DND-41 (cell line): Measurements from ENCODE around the gene SMYD1.

ENCODE experiments used
- ATAC-seq: fragments of 200-7000 bp; cut with Tn5 transposase; 3 replicates; pipeline ENCODE4 v1.9.1; 2021; ENCODE audit warnings: low read depth; ENCODE audit not compliant: insufficient read depth
- DNase-seq: peaks from one replicate; pipeline ENCODE4 v3.0.0-alpha.2; 2020
- H2AFZ ChIP-seq: 2 replicates; pipeline ENCODE4 v1.6.0; 2012; ENCODE audit warnings: low read depth, low read length
- H3K27ac ChIP-seq: 2 replicates; pipeline ENCODE4 v1.5.1; 2012; ENCODE audit warnings: low read length, inconsistent platforms
- H3K27me3 ChIP-seq: fragments of 200-600 bp; sonication (generic); 2 replicates; pipeline ENCODE4 v1.6.0; 2012; ENCODE audit warnings: low read length, mild to moderate bottlenecking, inconsistent platforms; ENCODE audit not compliant: insufficient read depth, poor library complexity
- H3K36me3 ChIP-seq: 2 replicates; pipeline ENCODE4 v1.5.1; 2012; ENCODE audit warnings: low read length, inconsistent platforms; ENCODE audit not compliant: insufficient read depth
- H3K4me1 ChIP-seq: 2 replicates; pipeline ENCODE4 v1.5.1; 2012; ENCODE audit warnings: mild to moderate bottlenecking, low read length; ENCODE audit not compliant: insufficient read depth
- H3K4me2 ChIP-seq: 2 replicates; pipeline ENCODE4 v1.6.0; 2012; ENCODE audit warnings: mild to moderate bottlenecking, moderate library complexity, low read length, inconsistent platforms; ENCODE audit not compliant: insufficient read depth
- H3K4me3 ChIP-seq, 2 experiments: fragments of 200-600 bp in 1 of 2; shearing (Covaris generic) in 1 of 2; 2 replicates each; pipeline ENCODE4 v1.5.1; 2012 to 2016; ENCODE audit warnings: inconsistent platforms in 2 of 2, low read length in 2 of 2, mild to moderate bottlenecking in 2 of 2, low read depth in 1 of 2, moderate library complexity in 1 of 2
- H3K79me2 ChIP-seq: 2 replicates; pipeline ENCODE4 v1.6.0; 2012; ENCODE audit warnings: low read length, inconsistent platforms; ENCODE audit not compliant: insufficient read depth
- H3K9ac ChIP-seq: 2 replicates; pipeline ENCODE4 v1.6.0; 2012; ENCODE audit warnings: low read depth, mild to moderate bottlenecking, inconsistent platforms, low read length, moderate library complexity
- H3K9me3 ChIP-seq: 2 replicates; pipeline ENCODE4 v1.5.1; 2012; ENCODE audit warnings: low read length, moderate library complexity, mild to moderate bottlenecking, inconsistent platforms; ENCODE audit not compliant: insufficient read depth, severe bottlenecking
- H4K20me1 ChIP-seq: 2 replicates; pipeline ENCODE4 v1.6.0; 2012; ENCODE audit warnings: low read length; ENCODE audit not compliant: insufficient read depth
- EZH2 ChIP-seq: IDR thresholded peaks from 3 replicates; pipeline ENCODE4 v1.6.1; 2012; ENCODE audit warnings: borderline replicate concordance, low read depth, mild to moderate bottlenecking, moderate library complexity, low read length, inconsistent platforms; ENCODE audit not compliant: severe bottlenecking
- TF ChIP-seq, protein P1 (sequence below): IDR thresholded peaks from 2 replicates; pipeline ENCODE4 v1.5.1; 2012; ENCODE audit warnings: borderline replicate concordance, low read length, moderate library complexity, mild to moderate bottlenecking; ENCODE audit not compliant: poor library complexity, severe bottlenecking; ENCODE audit errors: extremely low read depth

SMYD1 gene

DNA sequence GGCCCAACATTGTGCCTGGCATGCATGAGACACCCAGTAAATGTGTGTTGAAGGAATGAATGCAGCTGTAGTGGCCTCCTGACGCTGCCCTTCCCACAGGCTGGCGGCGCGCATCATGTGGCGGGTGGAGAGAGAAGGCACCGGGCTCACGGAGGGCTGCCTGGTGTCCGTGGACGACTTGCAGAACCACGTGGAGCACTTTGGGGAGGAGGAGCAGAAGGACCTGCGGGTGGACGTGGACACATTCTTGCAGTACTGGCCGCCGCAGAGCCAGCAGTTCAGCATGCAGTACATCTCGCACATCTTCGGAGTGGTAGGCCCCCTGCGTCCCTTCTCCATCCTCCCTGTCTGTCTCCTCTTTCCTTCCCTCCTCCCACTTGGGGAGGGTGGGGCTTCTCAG is 20.1 kb downstream of the SMYD1 start:
- no peak for TF ChIP-seq EZH2
- TF ChIP-seq, protein P1, sequence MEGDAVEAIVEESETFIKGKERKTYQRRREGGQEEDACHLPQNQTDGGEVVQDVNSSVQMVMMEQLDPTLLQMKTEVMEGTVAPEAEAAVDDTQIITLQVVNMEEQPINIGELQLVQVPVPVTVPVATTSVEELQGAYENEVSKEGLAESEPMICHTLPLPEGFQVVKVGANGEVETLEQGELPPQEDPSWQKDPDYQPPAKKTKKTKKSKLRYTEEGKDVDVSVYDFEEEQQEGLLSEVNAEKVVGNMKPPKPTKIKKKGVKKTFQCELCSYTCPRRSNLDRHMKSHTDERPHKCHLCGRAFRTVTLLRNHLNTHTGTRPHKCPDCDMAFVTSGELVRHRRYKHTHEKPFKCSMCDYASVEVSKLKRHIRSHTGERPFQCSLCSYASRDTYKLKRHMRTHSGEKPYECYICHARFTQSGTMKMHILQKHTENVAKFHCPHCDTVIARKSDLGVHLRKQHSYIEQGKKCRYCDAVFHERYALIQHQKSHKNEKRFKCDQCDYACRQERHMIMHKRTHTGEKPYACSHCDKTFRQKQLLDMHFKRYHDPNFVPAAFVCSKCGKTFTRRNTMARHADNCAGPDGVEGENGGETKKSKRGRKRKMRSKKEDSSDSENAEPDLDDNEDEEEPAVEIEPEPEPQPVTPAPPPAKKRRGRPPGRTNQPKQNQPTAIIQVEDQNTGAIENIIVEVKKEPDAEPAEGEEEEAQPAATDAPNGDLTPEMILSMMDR, result no peak
- ATAC-seq, result no peak

DNA sequence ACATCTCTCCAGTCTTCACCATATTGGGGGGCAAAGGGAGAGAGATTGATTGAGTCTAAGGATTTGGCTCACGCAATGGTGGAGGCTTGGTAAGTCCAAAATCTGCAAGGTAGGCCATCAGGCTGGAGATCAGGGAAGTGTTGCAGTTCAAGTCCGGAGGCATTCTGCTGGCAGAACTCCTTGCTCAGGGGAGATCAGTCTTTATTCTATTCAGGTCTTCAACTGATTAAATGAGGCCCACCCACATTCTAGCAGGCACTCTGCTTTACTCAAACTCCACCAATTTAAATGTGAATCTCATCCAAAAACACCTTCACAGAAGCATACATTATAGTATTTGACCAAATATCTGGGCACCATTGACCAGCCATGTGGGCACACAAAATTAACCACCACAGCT is 21.4 kb downstream of the SMYD1 start:
- Histone ChIP-seq H3K4me1 (no peaks in the 10 kb centered on the region), H2AFZ (no peak overlapping the region), H4K20me1 (no peaks in the 10 kb centered on the region), H3K27me3 (no peaks in the 10 kb centered on the region), H3K9ac (no peak overlapping the region), H3K9me3 (no peaks in the 10 kb centered on the region), H3K4me2 (no peak overlapping the region), H3K27ac (no peak overlapping the region), H3K4me3 (no peak overlapping the region), H3K79me2 (no peaks in the 10 kb centered on the region), H3K36me3 (no peaks in the 10 kb centered on the region)
- DNase-seq (no peak), ATAC-seq (no peak)
- no peak for TF ChIP-seq EZH2
- TF ChIP-seq, protein P1, result no peak

More for the DNA sequence above, 20.1 kb downstream of the SMYD1 start:
- DNase-seq, result no peak
- H3K9ac ChIP-seq, result no peak overlapping the region
- H3K4me3 ChIP-seq, result no peak overlapping the region
- no peak overlapping the region for H3K27ac ChIP-seq
- H3K4me1 ChIP-seq, result no peaks in the 10 kb centered on the region
- no peaks in the 10 kb centered on the region for H3K9me3 ChIP-seq
- H4K20me1 ChIP-seq, result no peaks in the 10 kb centered on the region
- no peak overlapping the region for H2AFZ ChIP-seq
- H3K27me3 ChIP-seq, result no peaks in the 10 kb centered on the region
- H3K79me2 ChIP-seq, result no peaks in the 10 kb centered on the region
- no peaks in the 10 kb centered on the region for H3K36me3 ChIP-seq
- no peak overlapping the region for H3K4me2 ChIP-seq

DNA sequence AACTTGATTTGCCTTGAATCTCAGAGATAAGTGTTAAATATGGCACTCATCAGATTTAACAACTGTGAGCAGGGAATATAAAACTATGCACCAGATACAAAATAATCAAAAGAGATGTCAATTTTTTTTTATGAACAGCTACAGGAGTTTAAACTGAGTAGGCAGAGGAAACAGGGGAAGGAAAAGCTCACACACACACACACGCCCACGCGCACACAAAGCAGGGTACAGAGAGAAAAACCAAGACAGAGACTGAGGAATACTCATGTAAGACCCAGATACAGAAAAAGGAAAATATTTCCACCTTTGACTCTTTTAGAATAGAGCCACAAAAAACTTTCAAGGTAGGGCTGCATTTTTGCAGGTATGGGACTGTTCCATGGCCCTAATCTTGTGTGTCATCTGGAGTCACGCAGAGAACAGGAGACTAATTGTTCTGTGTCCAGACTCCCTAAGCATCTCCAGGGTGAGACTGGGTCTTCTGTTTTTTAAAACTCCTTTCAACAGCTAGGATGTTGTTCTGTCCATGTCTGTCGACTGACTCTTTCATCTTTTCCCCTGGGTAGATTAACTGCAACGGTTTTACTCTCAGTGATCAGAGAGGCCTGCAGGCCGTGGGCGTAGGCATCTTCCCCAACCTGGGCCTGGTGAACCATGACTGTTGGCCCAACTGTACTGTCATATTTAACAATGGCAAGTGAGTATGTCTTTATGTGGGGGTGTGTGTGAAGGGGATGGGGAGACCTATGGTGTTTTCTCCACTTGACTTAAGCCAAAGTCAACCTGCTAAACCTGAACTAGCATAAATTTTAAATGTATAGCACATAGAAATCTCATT is 23.0 kb downstream of the SMYD1 start:
- Histone ChIP-seq H3K9ac (no peak overlapping the region), H3K27me3 (no peaks in the 10 kb centered on the region), H3K4me1 (no peaks in the 10 kb centered on the region), H3K4me3 (no peak overlapping the region), H3K36me3 (no peaks in the 10 kb centered on the region), H4K20me1 (no peaks in the 10 kb centered on the region), H3K9me3 (no peaks in the 10 kb centered on the region), H3K27ac (no peak overlapping the region), H2AFZ (no peak overlapping the region), H3K4me2 (no peak overlapping the region), H3K79me2 (no peaks in the 10 kb centered on the region)
- ATAC-seq (no peak), DNase-seq (no peak)
- TF ChIP-seq, protein P1, result no peak
- no peak for TF ChIP-seq EZH2
